Measurements from ENCODE around the gene KLRG1.

Gene KLRG1

DNA sequence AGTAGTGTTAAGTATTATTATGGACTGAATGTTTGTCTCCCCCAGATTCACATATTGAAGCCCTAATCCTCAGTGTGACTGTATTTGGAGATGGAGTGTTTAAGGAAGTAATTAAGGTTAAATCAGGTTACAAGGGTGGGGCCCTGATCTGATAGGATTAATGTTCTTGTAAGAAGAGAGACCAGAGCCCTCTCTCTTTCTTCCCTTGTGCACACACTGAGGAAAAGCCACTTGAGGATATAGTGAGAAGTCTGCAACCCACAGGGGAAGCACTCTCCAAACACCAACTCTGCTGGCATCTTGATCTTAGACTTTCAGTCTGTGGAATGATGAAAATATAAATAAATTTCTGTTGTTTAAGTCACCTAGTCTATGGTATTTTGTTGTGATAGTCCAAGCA lies 2.2 kb upstream of the KLRG1 start:
- TF ChIP-seq, protein P1, sequence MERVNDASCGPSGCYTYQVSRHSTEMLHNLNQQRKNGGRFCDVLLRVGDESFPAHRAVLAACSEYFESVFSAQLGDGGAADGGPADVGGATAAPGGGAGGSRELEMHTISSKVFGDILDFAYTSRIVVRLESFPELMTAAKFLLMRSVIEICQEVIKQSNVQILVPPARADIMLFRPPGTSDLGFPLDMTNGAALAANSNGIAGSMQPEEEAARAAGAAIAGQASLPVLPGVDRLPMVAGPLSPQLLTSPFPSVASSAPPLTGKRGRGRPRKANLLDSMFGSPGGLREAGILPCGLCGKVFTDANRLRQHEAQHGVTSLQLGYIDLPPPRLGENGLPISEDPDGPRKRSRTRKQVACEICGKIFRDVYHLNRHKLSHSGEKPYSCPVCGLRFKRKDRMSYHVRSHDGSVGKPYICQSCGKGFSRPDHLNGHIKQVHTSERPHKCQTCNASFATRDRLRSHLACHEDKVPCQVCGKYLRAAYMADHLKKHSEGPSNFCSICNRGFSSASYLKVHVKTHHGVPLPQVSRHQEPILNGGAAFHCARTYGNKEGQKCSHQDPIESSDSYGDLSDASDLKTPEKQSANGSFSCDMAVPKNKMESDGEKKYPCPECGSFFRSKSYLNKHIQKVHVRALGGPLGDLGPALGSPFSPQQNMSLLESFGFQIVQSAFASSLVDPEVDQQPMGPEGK (CRISPR knock-in tag; IDR thresholded peaks at IDR 0.05; ENCODE audit: borderline replicate concordance) = no peak
- no peak for TF ChIP-seq TOX (CRISPR knock-in tag; IDR thresholded peaks at IDR 0.05; ENCODE audit: borderline replicate concordance)
- no peak for TF ChIP-seq GLIS3 (CRISPR knock-in tag; IDR thresholded peaks at IDR 0.05)
- TF ChIP-seq, protein P2, sequence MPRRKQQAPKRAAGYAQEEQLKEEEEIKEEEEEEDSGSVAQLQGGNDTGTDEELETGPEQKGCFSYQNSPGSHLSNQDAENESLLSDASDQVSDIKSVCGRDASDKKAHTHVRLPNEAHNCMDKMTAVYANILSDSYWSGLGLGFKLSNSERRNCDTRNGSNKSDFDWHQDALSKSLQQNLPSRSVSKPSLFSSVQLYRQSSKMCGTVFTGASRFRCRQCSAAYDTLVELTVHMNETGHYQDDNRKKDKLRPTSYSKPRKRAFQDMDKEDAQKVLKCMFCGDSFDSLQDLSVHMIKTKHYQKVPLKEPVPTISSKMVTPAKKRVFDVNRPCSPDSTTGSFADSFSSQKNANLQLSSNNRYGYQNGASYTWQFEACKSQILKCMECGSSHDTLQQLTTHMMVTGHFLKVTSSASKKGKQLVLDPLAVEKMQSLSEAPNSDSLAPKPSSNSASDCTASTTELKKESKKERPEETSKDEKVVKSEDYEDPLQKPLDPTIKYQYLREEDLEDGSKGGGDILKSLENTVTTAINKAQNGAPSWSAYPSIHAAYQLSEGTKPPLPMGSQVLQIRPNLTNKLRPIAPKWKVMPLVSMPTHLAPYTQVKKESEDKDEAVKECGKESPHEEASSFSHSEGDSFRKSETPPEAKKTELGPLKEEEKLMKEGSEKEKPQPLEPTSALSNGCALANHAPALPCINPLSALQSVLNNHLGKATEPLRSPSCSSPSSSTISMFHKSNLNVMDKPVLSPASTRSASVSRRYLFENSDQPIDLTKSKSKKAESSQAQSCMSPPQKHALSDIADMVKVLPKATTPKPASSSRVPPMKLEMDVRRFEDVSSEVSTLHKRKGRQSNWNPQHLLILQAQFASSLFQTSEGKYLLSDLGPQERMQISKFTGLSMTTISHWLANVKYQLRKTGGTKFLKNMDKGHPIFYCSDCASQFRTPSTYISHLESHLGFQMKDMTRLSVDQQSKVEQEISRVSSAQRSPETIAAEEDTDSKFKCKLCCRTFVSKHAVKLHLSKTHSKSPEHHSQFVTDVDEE (CRISPR knock-in tag; IDR thresholded peaks at IDR 0.05) = no peak
- TF ChIP-seq SNAI2 (CRISPR knock-in tag; IDR thresholded peaks at IDR 0.05) = no peak
- TF ChIP-seq ARNTL (CRISPR knock-in tag; IDR thresholded peaks at IDR 0.05; ENCODE audit: borderline replicate concordance, low read depth) = no peak
- TF ChIP-seq PPARA (CRISPR knock-in tag; IDR thresholded peaks at IDR 0.05; ENCODE audit: borderline replicate concordance) = no peak
- TF ChIP-seq OSR1 (CRISPR knock-in tag; IDR thresholded peaks at IDR 0.05) = no peak
- TF ChIP-seq ZFP3 (CRISPR knock-in tag; IDR thresholded peaks at IDR 0.05) = no peak
- TF ChIP-seq TCF4 (CRISPR knock-in tag; IDR thresholded peaks at IDR 0.05; ENCODE audit: borderline replicate concordance) = no peak
- no peak for TF ChIP-seq ZNF8 (CRISPR knock-in tag; IDR thresholded peaks at IDR 0.05)
- TF ChIP-seq ZC3H10 (CRISPR knock-in tag; IDR thresholded peaks at IDR 0.05) = no peak
- no peak for TF ChIP-seq ZNF70 (CRISPR knock-in tag; IDR thresholded peaks at IDR 0.05)
- TF ChIP-seq, protein P3, sequence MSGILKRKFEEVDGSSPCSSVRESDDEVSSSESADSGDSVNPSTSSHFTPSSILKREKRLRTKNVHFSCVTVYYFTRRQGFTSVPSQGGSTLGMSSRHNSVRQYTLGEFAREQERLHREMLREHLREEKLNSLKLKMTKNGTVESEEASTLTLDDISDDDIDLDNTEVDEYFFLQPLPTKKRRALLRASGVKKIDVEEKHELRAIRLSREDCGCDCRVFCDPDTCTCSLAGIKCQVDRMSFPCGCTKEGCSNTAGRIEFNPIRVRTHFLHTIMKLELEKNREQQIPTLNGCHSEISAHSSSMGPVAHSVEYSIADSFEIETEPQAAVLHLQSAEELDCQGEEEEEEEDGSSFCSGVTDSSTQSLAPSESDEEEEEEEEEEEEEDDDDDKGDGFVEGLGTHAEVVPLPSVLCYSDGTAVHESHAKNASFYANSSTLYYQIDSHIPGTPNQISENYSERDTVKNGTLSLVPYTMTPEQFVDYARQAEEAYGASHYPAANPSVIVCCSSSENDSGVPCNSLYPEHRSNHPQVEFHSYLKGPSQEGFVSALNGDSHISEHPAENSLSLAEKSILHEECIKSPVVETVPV (CRISPR knock-in tag; IDR thresholded peaks at IDR 0.05) = no peak
- no peak for TF ChIP-seq BACH2 (CRISPR knock-in tag; IDR thresholded peaks at IDR 0.05; ENCODE audit: borderline replicate concordance)
- TF ChIP-seq CSDC2 (CRISPR knock-in tag; IDR thresholded peaks at IDR 0.05) = no peak
- no peak for TF ChIP-seq ISL1 (CRISPR knock-in tag; IDR thresholded peaks at IDR 0.05)
- no peak for TF ChIP-seq ZFP30 (CRISPR knock-in tag; IDR thresholded peaks at IDR 0.05)
- TF ChIP-seq CREB5 (CRISPR knock-in tag; IDR thresholded peaks at IDR 0.05; ENCODE audit: low read depth) = no peak
- no peak for TF ChIP-seq RARB (CRISPR knock-in tag; IDR thresholded peaks at IDR 0.05)
- ATAC-seq = no peak

DNA sequence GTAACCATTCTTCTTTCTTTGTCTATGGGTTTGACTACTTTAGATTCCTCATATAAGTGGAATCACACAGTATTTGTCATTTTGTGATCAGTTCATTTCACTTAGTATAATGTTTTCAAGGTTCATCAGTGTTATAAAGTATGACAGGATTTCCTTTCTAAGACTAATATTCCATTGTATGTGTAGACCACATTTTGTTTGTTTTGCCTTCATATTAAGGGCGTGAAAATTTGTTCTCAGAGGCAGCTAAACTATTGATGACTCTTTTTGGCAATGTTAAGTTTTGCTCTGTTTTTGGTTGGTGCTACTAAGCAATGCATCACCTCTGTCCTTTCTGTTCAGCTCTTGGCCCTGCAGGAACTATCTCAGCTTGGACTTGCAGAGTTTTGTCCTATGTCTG lies 1.7 kb upstream of the KLRG1 start:
- ATAC-seq = no peak
- TF ChIP-seq TOX (CRISPR knock-in tag; IDR thresholded peaks at IDR 0.05; ENCODE audit: borderline replicate concordance) (no peak), ZNF70 (CRISPR knock-in tag; IDR thresholded peaks at IDR 0.05) (no peak), SNAI2 (CRISPR knock-in tag; IDR thresholded peaks at IDR 0.05) (no peak), ZNF565 (CRISPR knock-in tag; conservative IDR thresholded peaks at IDR 0.05; ENCODE audit: low read depth) (no peak), ESRRG (CRISPR knock-in tag; IDR thresholded peaks at IDR 0.05) (no peak), ZNF8 (CRISPR knock-in tag; IDR thresholded peaks at IDR 0.05) (no peak), PPARA (CRISPR knock-in tag; IDR thresholded peaks at IDR 0.05; ENCODE audit: borderline replicate concordance) (no peak), CREB5 (CRISPR knock-in tag; IDR thresholded peaks at IDR 0.05; ENCODE audit: low read depth) (no peak), ARNTL (CRISPR knock-in tag; IDR thresholded peaks at IDR 0.05; ENCODE audit: borderline replicate concordance, low read depth) (no peak), BACH2 (CRISPR knock-in tag; IDR thresholded peaks at IDR 0.05; ENCODE audit: borderline replicate concordance) (no peak), ZC3H10 (CRISPR knock-in tag; IDR thresholded peaks at IDR 0.05) (no peak), ZFP30 (CRISPR knock-in tag; IDR thresholded peaks at IDR 0.05) (no peak), RARB (CRISPR knock-in tag; IDR thresholded peaks at IDR 0.05) (no peak), GLIS3 (CRISPR knock-in tag; IDR thresholded peaks at IDR 0.05) (no peak)
- TF ChIP-seq, protein P2 (CRISPR knock-in tag; IDR thresholded peaks at IDR 0.05) = no peak
- TF ChIP-seq, protein P4, sequence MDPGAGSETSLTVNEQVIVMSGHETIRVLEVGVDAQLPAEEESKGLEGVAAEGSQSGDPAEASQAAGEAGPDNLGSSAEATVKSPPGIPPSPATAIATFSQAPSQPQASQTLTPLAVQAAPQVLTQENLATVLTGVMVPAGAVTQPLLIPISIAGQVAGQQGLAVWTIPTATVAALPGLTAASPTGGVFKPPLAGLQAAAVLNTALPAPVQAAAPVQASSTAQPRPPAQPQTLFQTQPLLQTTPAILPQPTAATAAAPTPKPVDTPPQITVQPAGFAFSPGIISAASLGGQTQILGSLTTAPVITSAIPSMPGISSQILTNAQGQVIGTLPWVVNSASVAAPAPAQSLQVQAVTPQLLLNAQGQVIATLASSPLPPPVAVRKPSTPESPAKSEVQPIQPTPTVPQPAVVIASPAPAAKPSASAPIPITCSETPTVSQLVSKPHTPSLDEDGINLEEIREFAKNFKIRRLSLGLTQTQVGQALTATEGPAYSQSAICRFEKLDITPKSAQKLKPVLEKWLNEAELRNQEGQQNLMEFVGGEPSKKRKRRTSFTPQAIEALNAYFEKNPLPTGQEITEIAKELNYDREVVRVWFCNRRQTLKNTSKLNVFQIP (CRISPR knock-in tag; IDR thresholded peaks at IDR 0.05; ENCODE audit: borderline replicate concordance, low read depth) = no peak
- TF ChIP-seq, protein P3 (CRISPR knock-in tag; IDR thresholded peaks at IDR 0.05) = no peak

Measured in SK-N-SH treated with all-trans-retinoic acid at 6 μM for 48 hours (cell line).